GM18502 (cell line): Measurements from ENCODE around the gene KDM5B.

Source experiments
- ATAC-seq: cut with Tn5 transposase; IDR thresholded peaks from one replicate; pipeline ENCODE4 v1.9.1; 2021; ENCODE audit warnings: mild to moderate bottlenecking; ENCODE audit not compliant: unreplicated experiment, poor library complexity

KDM5B gene

DNA sequence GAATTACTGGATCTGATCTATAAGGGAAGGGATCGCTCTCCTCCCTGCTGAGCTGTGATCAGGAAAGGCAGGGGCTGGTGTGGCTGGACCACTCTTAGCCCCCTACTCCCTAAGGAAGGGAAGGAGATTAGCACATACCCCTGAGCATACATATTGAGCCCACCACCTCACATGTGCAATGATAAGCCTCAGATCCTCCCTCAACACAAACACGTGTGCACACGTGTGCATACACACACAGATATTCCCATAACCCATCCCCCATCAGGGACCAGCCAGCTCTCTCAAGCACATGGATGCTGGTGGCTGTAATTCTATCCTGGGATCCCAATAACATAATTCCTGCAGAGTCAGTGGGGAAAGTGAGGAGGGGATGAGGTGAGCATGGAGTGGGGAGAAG is 119.1 kb downstream of the KDM5B start:
- ATAC-seq: no peak

DNA sequence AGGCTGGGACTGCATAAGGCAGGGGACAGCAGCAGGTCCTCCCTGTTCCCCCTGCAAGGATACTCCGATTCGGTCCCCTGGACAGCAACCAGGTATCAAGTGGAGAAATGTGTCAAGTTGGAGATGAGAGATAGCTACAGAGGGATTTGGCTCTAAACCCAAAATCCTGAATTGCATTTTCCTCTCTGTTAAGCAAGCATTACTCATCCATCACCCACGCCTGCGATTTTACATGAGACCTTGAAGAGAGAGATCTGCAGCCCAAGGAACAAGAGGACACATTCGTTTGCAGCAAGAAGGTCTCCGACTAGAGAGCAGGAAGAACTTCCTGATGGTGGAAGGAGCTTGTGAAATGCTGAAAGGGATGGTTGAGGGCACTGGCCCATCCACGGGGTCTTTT is 119.8 kb downstream of the KDM5B start:
- no peak for ATAC-seq

DNA sequence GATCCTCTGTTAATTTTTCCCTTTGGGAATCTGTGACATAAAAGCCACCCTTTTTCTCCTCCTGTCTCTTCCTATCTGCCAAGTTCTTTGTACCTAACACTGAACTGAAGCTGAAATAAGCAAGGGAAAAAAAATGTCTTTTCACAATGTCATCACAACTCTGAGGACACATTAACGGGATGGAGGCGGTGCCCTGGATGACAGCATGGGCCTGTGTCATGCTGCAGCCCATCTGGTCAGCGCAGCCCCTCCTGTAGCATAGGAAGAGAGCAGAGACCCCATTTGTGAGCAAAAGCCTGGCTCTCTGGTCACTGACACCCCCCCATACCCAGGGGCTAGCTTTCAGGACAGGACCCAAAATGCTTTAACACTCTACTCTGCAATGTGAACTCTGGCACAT is 120.4 kb downstream of the KDM5B start:
- no peak for ATAC-seq

DNA sequence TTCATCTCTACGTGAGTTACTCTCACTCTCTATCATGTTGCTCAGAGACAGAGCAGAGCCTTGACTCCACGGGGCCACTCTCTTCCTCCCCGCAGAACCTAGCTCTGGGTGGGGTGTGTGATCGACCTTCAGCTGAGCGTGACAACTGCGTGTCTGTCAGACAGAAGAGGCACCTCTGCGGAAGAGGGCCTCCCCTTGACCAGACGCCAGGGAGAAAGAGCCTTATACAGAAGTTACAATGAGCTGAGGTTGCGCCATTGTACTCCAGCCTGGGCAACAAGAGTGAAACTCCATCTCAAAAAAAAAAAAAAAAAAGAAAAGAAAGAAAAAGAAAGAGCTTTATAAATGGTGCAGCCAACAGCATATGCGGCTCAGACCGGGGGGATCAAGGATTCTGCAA is 120.9 kb downstream of the KDM5B start:
- ATAC-seq: no peak

DNA sequence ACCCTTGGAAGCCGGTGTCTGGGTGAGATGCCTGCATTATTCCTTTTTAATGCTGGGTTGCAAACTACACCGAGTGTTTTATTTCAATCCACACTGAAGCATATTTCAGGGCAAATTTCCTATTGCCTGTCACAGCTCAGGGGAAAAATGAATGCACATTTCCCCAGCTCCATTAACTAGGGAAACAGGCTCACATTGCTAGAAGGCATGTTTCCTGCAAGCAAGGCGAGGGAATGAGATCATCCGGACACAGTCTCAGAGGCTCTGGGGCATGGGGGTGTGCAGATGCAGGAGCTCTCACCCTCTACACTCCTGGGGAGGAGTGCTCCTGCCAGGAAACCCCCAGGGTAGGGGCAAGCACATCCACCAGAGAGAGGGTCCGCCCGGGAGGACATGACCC is 122.6 kb downstream of the KDM5B start:
- ATAC-seq: no peak

DNA sequence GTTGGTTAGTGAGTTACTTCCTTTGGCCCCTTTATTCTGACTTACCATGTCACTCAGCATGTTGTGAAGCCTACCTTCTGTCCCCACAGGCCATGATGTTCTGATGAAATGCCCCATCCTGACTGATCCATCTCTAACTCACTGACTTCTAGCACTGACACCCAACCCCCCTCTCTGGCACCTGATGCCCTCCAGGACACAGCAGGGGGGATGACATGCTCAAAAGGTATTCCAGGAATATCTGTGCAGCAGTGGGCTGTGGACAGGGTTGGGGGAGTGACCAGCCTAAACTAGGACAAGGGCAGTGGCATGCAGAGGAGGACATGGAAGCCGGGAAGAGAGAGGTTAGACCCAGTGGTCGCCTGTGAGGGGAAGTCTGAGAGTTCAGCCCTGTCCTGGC is 123.5 kb downstream of the KDM5B start:
- no peak for ATAC-seq

DNA sequence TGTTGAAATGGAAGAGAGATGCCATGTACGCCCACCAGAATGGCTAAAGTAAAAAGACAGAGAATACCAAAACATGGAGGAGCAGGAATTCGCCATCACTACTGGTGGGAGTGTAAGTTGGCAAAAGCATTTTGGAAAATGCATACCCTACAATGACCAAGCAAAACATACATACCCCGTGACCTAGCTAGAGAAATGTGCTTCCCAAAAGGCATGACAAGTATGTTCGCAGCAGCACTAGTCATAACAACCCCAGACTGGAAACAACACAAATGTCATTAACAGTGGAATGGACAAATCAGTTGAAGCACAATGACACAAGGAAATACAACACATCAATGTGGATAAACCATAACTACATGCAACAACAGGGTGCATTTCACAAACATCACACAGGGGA is 125.2 kb downstream of the KDM5B start:
- no peak for ATAC-seq

DNA sequence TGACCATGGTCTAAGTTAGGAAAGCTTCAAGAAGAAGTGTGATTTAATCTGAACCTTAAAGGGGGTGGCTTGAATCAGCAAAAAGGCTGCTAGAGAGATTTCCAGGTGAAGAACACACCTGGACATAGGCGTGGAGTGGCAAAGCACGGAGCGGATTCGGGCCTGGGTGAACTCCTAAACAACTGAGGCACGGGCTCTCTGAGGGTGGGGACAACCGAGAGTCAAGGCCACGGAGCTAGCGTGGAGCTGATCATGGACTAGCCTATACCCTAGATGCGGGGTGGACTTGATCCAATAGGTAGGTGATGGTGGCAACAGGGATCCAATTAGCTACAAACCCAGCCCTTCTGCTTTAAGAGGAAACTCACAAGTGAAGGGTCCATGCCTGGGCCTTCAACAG is 125.7 kb downstream of the KDM5B start:
- ATAC-seq: no peak

DNA sequence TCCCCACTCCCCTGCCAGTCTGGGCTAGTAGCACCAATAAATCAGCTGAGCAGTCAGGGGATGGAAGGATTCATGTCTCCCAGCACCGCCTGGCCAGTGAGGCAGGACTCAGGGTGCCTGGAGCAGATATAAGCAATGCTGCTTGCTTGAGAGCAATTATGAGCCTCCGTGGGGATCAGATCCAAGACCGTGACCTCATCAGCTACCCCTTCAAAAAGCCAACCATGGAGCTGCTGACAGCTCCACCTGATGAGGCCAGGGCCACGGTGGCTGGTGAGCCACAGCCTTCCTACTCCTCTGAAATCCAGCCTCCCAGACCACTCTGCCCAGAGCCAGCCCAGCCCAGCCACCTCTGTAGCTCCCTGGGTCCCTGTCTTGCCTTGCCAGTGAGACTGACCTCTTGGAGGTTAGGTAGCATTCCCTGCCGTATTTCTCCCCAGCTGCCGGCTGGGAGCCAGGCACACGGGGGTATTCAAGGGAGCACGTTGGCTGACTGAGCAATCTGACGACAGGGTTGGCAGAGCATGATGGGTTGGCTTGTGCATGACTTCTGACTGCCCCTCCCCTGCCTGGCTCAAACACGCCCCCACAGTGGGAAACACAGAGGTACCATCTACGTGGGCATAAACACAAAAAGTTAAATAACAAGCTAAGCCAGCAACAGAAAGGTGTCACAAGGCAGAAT is 126.3 kb downstream of the KDM5B start:
- ATAC-seq: no peak

DNA sequence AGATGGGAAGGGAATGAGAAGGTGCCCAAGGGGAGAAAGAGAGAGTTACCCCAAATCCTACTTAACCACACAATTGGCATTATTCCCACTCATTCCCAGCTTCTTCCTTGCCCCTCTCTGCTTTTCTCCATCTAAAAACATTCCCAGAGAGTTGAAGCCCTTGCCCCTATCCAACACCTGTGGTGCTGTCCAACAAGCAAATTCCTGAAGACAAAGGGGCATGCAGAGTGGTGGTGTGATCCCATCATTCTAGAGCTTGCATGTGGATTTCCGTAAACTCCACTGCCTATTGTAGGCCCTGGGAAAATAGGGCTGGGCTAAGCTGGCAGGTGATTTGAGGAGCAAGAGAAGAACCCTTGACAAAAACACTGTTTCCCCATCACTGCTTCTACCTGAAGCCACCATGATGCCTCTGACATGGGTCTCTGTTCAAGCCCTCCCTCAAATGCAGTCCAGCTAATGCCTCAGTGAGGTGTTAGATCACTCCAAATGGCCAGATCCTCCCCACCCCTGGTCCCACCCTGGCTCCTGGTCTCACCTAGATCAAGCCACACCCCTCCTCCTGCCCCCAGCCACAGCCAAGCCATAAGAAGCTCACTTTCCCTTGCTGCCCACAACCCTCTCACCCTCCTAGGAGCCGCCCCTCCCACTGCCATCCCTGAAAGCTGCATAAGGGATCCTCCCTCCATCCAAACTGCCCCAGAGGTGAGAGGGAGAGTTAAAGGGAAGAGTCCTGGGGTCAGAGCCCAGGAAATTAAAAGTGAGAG is 127.5 kb downstream of the KDM5B start:
- no peak for ATAC-seq

DNA sequence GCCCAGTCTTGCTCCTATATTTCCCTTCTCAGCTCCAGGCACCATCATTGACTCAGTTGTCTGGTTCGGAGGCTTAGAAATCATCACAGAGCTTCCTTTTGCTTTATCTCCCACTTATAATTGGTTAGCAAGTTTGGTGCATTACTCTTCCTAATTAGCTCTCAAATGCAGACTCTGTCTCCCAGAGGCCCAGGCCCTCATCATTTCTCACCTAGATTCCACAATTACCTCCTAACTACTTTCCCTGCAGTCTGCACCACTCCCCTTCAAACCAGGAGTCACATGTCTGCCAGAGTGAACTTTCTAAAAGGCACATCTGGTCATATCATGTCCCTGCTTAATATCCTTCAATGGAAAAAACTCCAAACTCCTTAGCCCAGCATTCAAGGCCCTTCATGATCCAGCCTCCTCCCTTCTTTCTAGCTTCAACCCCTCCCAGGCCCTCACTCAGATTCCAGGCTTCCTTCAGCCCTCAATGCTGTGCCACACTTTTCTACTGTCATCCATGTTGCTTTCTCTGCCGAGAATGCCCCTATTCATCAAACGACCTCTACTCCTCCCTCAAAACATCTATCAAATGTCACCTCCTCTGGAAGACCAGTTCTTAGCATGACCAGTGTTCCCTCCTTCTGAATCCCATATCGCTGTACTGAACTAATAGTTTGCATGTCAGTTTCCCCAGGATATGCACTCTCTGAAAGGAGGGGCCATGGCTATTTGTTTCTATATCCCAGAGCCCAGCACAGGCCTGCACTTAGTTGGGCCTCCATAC is 128.6 kb downstream of the KDM5B start:
- no peak for ATAC-seq

DNA sequence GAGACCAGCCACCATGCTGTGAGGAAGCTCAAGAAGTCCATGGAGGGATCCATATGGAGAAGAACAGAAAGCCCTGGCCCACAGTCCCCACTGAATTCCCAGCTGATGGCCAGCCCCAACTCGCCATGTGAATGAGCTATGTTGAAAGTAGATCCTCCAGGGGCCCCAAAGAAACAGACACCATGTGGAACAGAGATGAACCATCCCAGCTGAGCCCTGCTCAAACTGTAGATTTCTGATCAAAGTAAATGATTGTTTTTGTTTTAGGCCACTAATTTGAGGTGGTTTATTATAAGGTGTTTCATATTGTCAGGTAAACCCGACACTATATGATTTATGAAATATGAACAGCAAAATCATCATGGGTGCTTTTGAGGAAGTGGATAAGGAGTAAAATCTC is 130.8 kb downstream of the KDM5B start:
- no peak for ATAC-seq
